A673 (cell line): ENCODE results near the gene SAP25.
"Not testable (repeated sequence)": the region's sequence is repeated elsewhere in the genome, so short reads cannot be mapped to it uniquely, and the experiment has no call there.

ENCODE experiments used
- CTCF ChIP-seq: fragments of 300-800, 200-600 bp; sonication (generic); conservative IDR thresholded peaks from 2 replicates; pipeline ENCODE4 v1.5.1; 2017; ENCODE audit warnings: low read depth, mild to moderate bottlenecking, antibody characterized with exemption, low read length, moderate library complexity, mixed read lengths
- EZH2 ChIP-seq: fragments of 200-600 bp; sonication (generic); IDR thresholded peaks from 2 replicates; pipeline ENCODE4 v1.6.1; 2017; ENCODE audit warnings: borderline replicate concordance, low read depth, mild to moderate bottlenecking, mixed read lengths, antibody characterized with exemption, low read length; ENCODE audit not compliant: poor library complexity, severe bottlenecking

- not testable (repeated sequence) for TF ChIP-seq CTCF, EZH2
These were observed 9.3 kb downstream of the SAP25 start for GRCh38 chr7:100564405-100564804.
